H1 (cell line): ENCODE results near the gene KLHL10. TPM values are rescaled to one million over a fixed set of nuclear protein-coding genes. Genes with fewer than 3 reads are reported as not detected.

Experiments used
- CTCF ChIA-PET: fragments of 300-600 bp; sonication (Branson Sonifier 250); formaldehyde crosslinking; loops from one replicate; lab custom pipeline; 2021; ENCODE audit not compliant: partially characterized antibody; lab: Charles Lee
- POLR2A ChIA-PET: fragments of 300-600 bp; sonication (Branson Sonifier 250); formaldehyde crosslinking; loops from one replicate; lab custom pipeline; 2021; ENCODE audit warnings: inconsistent platforms; ENCODE audit not compliant: partially characterized antibody; lab: Charles Lee
- DNase-seq, 2 experiments: peaks; one replicate each; pipeline versions ENCODE4 v3.0.0 to v3.0.0-alpha.2; 2010 to 2022; ENCODE audit warnings: low spot score in 2 of 2, low read depth in 1 of 2, mixed read lengths in 1 of 2
- FAIRE-seq: peaks from 2 replicates; lab custom pipeline; 2011; peaks lifted over from hg19 to GRCh38; lab: Jason Lieb, UNC
- H2AFZ ChIP-seq: 2 replicates; pipeline ENCODE4 v1.8.1; 2012; ENCODE audit warnings: low read length, inconsistent platforms
- H2AK5ac ChIP-seq: 2 replicates; pipeline ENCODE4 v1.6.1; 2013; ENCODE audit warnings: low read depth, low read length
- H2BK120ac ChIP-seq: replicated peaks from 2 replicates; pipeline ENCODE3; 2013; ENCODE audit warnings: low read depth, low read length, inconsistent platforms
- H2BK12ac ChIP-seq: 2 replicates; pipeline ENCODE4 v1.6.1; 2013; ENCODE audit warnings: low read depth, low read length
- H2BK15ac ChIP-seq: 2 replicates; pipeline ENCODE4 v1.6.1; 2013; ENCODE audit warnings: low read length
- H2BK20ac ChIP-seq: 2 replicates; pipeline ENCODE4 v1.6.1; 2013; ENCODE audit warnings: low read length
- H2BK5ac ChIP-seq: 2 replicates; pipeline ENCODE4 v1.6.1; 2013; ENCODE audit warnings: low read depth, low read length
- H3K14ac ChIP-seq: 2 replicates; pipeline ENCODE4 v1.6.1; 2013; ENCODE audit warnings: inconsistent platforms; ENCODE audit not compliant: insufficient read length
- H3K18ac ChIP-seq: 2 replicates; pipeline ENCODE4 v1.6.1; 2013; ENCODE audit warnings: low read length; ENCODE audit errors: extremely low read depth
- H3K23ac ChIP-seq: 2 replicates; pipeline ENCODE4 v1.6.1; 2013; ENCODE audit warnings: inconsistent platforms; ENCODE audit not compliant: insufficient read length
- H3K23me2 ChIP-seq: 2 replicates; pipeline ENCODE4 v1.6.1; 2013; ENCODE audit warnings: low read depth, low read length
- H3K27ac ChIP-seq: 2 replicates; pipeline ENCODE4 v1.6.1; 2011; ENCODE audit warnings: low read depth, low read length, inconsistent platforms
- H3K27me3 ChIP-seq, 4 experiments: replicated peaks in 1 of 4; 1 replicate in 1 of 4; 2 replicates in 3 of 4; pipeline versions ENCODE4 v1.6.1 to v1.8.1; 2011 to 2013; ENCODE audit warnings: low read length in 3 of 4, mild to moderate bottlenecking in 3 of 4, inconsistent platforms in 2 of 4, mixed read lengths in 2 of 4, moderate library complexity in 1 of 4; ENCODE audit not compliant: control insufficient read depth in 3 of 4, insufficient read depth in 3 of 4; ENCODE audit errors: extremely low read depth in 1 of 4
- H3K36me3 ChIP-seq, 4 experiments: 2 replicates each; pipeline versions ENCODE4 v1.6.1 to v1.8.1; 2011 to 2013; ENCODE audit warnings: mild to moderate bottlenecking in 4 of 4, low read length in 3 of 4, moderate library complexity in 2 of 4, control low read depth in 1 of 4, inconsistent platforms in 1 of 4; ENCODE audit not compliant: insufficient read depth in 4 of 4, control insufficient read depth in 2 of 4
- H3K4ac ChIP-seq: replicated peaks from 2 replicates; pipeline ENCODE3; 2013; ENCODE audit warnings: low read length, low read depth, mixed read lengths, inconsistent platforms; ENCODE audit not compliant: insufficient read length
- H3K4me1 ChIP-seq, 4 experiments: replicated peaks in 1 of 4; 1 replicate in 1 of 4; 2 replicates in 3 of 4; pipeline versions ENCODE4 v1.6.1 to v1.8.1; 2011 to 2013; ENCODE audit warnings: low read length in 3 of 4, inconsistent platforms in 2 of 4, mixed read lengths in 1 of 4; ENCODE audit not compliant: insufficient read depth in 4 of 4, control insufficient read depth in 3 of 4
- H3K4me2 ChIP-seq, 2 experiments: 2 replicates each; pipeline versions ENCODE4 v1.6.1 to v1.8.1; 2011 to 2013; ENCODE audit warnings: low read depth in 2 of 2, low read length in 2 of 2, control low read depth in 1 of 2, inconsistent platforms in 1 of 2, mild to moderate bottlenecking in 1 of 2; ENCODE audit not compliant: insufficient read depth in 1 of 2
- H3K4me3 ChIP-seq, 4 experiments: fragments of 200-600, 300-600 bp in 1 of 4; sonication (generic), shearing (Covaris generic), sonication (Bioruptor Twin) in 1 of 4; 2 replicates each; pipeline versions ENCODE4 v1.5.1 to v1.8.1; 2011 to 2016; ENCODE audit warnings: low read length in 4 of 4, low read depth in 3 of 4, control low read depth in 2 of 4, inconsistent platforms in 2 of 4, mild to moderate bottlenecking in 2 of 4, mixed read lengths in 1 of 4, moderate library complexity in 1 of 4; ENCODE audit not compliant: insufficient read depth in 2 of 4; ENCODE audit errors: extremely low read depth in 1 of 4
- H3K56ac ChIP-seq: replicated peaks from 2 replicates; pipeline ENCODE3; 2013; ENCODE audit warnings: low read depth, mild to moderate bottlenecking, mixed read lengths, low read length, inconsistent platforms; ENCODE audit not compliant: insufficient read length
- H3K79me1 ChIP-seq: 2 replicates; pipeline ENCODE4 v1.6.1; 2013; ENCODE audit warnings: low read depth, low read length, control low read depth
- H3K79me2 ChIP-seq, 2 experiments: 2 replicates each; pipeline versions ENCODE4 v1.6.1 to v1.8.1; 2012 to 2013; ENCODE audit warnings: low read length in 2 of 2, mild to moderate bottlenecking in 2 of 2, inconsistent platforms in 1 of 2; ENCODE audit not compliant: insufficient read depth in 2 of 2, control insufficient read depth in 1 of 2
- H3K9ac ChIP-seq, 4 experiments: replicated peaks in 1 of 4; 1 replicate in 1 of 4; 2 replicates in 3 of 4; pipeline versions ENCODE4 v1.6.1 to v1.8.1; 2011 to 2013; ENCODE audit warnings: low read depth in 3 of 4, low read length in 3 of 4, control low read depth in 2 of 4, mild to moderate bottlenecking in 2 of 4, moderate library complexity in 2 of 4, inconsistent platforms in 1 of 4; ENCODE audit errors: extremely low read depth in 1 of 4
- H3K9me3 ChIP-seq, 2 experiments: 2 replicates each; pipeline versions ENCODE4 v1.6.1 to v1.8.1; 2012 to 2013; ENCODE audit warnings: mild to moderate bottlenecking in 2 of 2, moderate library complexity in 2 of 2, control low read depth in 1 of 2, inconsistent platforms in 1 of 2, low read depth in 1 of 2, low read length in 1 of 2, mixed read lengths in 1 of 2; ENCODE audit not compliant: insufficient read depth in 2 of 2
- H4K20me1 ChIP-seq, 2 experiments: replicated peaks in 1 of 2; 2 replicates each; pipeline versions ENCODE3 to v1.8.1; 2011 to 2013; ENCODE audit warnings: inconsistent platforms in 2 of 2, low read length in 2 of 2, mild to moderate bottlenecking in 1 of 2; ENCODE audit not compliant: insufficient read depth in 2 of 2, control insufficient read depth in 1 of 2
- H4K5ac ChIP-seq: 2 replicates; pipeline ENCODE4 v1.6.1; 2013; ENCODE audit warnings: low read length, low read depth, mixed read lengths, inconsistent platforms; ENCODE audit not compliant: insufficient read length
- H4K8ac ChIP-seq: 2 replicates; pipeline ENCODE4 v1.8.0; 2013; ENCODE audit warnings: mild to moderate bottlenecking, moderate library complexity, low read length, inconsistent platforms; ENCODE audit not compliant: insufficient read depth; ENCODE audit errors: extremely low read depth
- H4K91ac ChIP-seq: replicated peaks from 2 replicates; pipeline ENCODE3; 2013; ENCODE audit warnings: low read length, mixed read lengths, inconsistent platforms; ENCODE audit not compliant: insufficient read length
- EP300 ChIP-seq, 2 experiments: IDR thresholded peaks; 1 replicate in 1 of 2; 2 replicates in 1 of 2; pipeline ENCODE4 v1.6.1; 2011 to 2012; ENCODE audit warnings: low read depth in 2 of 2, low read length in 2 of 2, mild to moderate bottlenecking in 2 of 2, borderline replicate concordance in 1 of 2, inconsistent platforms in 1 of 2, moderate library complexity in 1 of 2
- FOSL1 ChIP-seq: IDR thresholded peaks from 2 replicates; pipeline ENCODE4 v1.6.1; 2011; ENCODE audit warnings: mild to moderate bottlenecking, low read depth, low read length, moderate library complexity; ENCODE audit not compliant: insufficient read depth
- HDAC6 ChIP-seq: IDR thresholded peaks from one replicate; pipeline ENCODE4 v1.7.1; 2012; ENCODE audit warnings: low read depth, mild to moderate bottlenecking, inconsistent platforms, low read length, moderate library complexity
- WGBS, 2 experiments: shearing (Covaris generic) in 1 of 2; methylation state at CpG; one replicate each; pipeline versions ENCODE4 v1.1.6 to v1.1.7; 2013 to 2015; ENCODE audit warnings: low lambda C conversion rate in 2 of 2, mixed read lengths in 2 of 2, inconsistent platforms in 1 of 2, low coverage in 1 of 2, missing lambda C conversion rate in 1 of 2; ENCODE audit not compliant: insufficient replicate concordance in 2 of 2, insufficient coverage in 1 of 2, insufficient read length in 1 of 2; ENCODE audit errors: extremely low coverage in 1 of 2, missing lambda C conversion rate in 1 of 2; 5-methylcytosine and 5-hydroxymethylcytosine counted together
- polyA plus RNA-seq, 7 experiments: library from polyadenylated mRNA; depleted of rRNA in 3 of 7; stranded (reverse) in 5 of 7; unstranded in 2 of 7; fragments of >200 nt in 5 of 7; fragments of 200-250 nt in 2 of 7; gene quantifications; 1 replicate in 5 of 7; 2 replicates in 1 of 7; 4 replicates in 1 of 7; pipeline versions ENCODE4 v1.2.1 to v1.2.3, GENCODE V29; 2011 to 2013; ENCODE audit warnings: missing spikeins in 2 of 7, mixed read lengths in 2 of 7
- total RNA-seq: library from RNA; stranded (reverse); fragmentation: NEBNext Ultra II Directional; extraction: Animal tissue kit (Norgen Biotek cat#: 25700); gene quantifications from 2 replicates; pipeline ENCODE4 v1.2.1, GENCODE V29; 2021

Gene KLHL10
- total and polyA plus RNA-seq, 2 of the 8 experiments (the other 6 are each of a cell fraction or from before 2014, with no cell fraction given): 0.19 to 0.26 TPM

DNA sequence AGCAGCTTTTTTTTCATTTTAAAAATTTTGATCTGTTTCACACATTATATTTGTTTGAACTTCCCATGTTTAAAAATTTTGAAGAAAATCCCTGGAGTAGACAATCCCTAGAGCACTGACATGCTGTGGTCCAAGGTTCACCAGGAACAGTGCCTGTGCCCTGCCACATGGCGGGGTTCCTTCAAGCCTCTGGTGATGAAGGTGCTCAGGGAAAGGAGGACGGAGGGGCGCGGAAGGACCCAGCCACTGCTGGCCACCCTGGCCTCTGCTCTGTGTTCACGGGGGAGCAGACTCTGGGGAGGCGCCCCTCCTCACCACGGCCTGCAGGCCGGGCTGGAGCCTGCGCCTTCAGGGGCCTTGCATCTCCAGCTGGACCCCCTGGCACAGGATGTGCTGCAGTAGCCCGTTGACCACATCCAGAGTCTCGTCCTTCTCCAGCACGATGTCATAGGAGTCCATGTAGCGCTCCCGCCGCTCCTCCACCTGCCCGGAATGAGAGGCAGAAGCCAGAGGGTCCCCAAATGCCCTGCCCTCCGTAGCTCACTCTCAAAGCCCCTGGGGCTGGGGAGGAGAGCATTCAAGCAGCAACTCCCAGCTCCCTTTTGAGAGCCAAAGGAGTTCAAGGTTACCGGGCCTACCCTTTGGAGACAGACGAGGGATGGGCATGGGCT, 12.3 kb upstream of the KLHL10 start:
- Histone ChIP-seq H3K79me1 (no peaks in the 10 kb centered on the region), H3K9me3 (no peaks in the 10 kb centered on the region), H3K4me2 (no peak overlapping the region), H2BK20ac (no peak overlapping the region), H3K56ac (no peak overlapping the region), H2BK120ac (no peak overlapping the region), H2BK12ac (no peak overlapping the region), H3K4me3 (no peak overlapping the region), H2BK5ac (no peak overlapping the region), H3K18ac (no peak overlapping the region), H3K9ac (no peak overlapping the region), H3K79me2 (no peaks in the 10 kb centered on the region), H2AFZ (no peak overlapping the region), H2AK5ac (no peak overlapping the region), H2BK15ac (no peak overlapping the region), H3K14ac (no peak overlapping the region), H3K4me1 (peaks cover 0 to 2% (median 0%) of the 10 kb centered on the region in 4 experiments; a peak in 1 of 7 replicates), H3K36me3 (peaks cover 7 to 58% (median 22%) of the 10 kb centered on the region in 4 experiments; a peak in 7 of 8 replicates), H3K27ac (no peak overlapping the region), H4K91ac (no peak overlapping the region), H4K20me1 (peaks cover 1 to 6% of the 10 kb centered on the region in 2 experiments), H4K5ac (no peak overlapping the region), H3K27me3 (no peaks in the 10 kb centered on the region), H4K8ac (no peak overlapping the region), H3K23me2 (no peaks in the 10 kb centered on the region; the same call in 1 of the 2 replicates), H3K4ac (no peak overlapping the region), H3K23ac (no peak overlapping the region)
- FAIRE-seq: no peak
- POLR2A ChIA-PET: interaction anchor here (0.8 to 3.0 kb wide), 6 partner anchors 9 to 135 kb away, joined by 3 to 18 read pairs (median 6); partner anchors contain the start of gene NT5C3B
- WGBS, 2 experiments: 95% methylated on average over 17 of the region's 19 CpGs; no CpG with 5 or more reads in 1 of the 2 experiments
- CTCF ChIA-PET: interaction anchor here (1.1 to 1.8 kb wide), 5 partner anchors 11 to 23 kb away, joined by 3 to 9 read pairs (median 4); partner anchors contain the start of genes FKBP10 and P3H4
- DNase-seq: no peak
- TF ChIP-seq HDAC6 (no peak), FOSL1 (no peak), EP300 (IDR thresholded peaks at IDR 0.05; ENCODE audit: borderline replicate concordance in 1 of 2, low read depth in 2 of 2, low read length in 2 of 2) (no peak)
